Uterus (tissue), 2 donors: ENCODE results near the gene MFSD12.

ENCODE experiments used
- CTCF ChIP-seq, 4 experiments: fragments of 200-600 bp in 2 of 4; fragments of 450-650 bp in 2 of 4; sonication (generic) in 2 of 4; IDR thresholded peaks; one replicate each; pipeline ENCODE4 v1.5.1; 2016 to 2019; ENCODE audit warnings: antibody characterized with exemption in 4 of 4, mild to moderate bottlenecking in 2 of 4, moderate library complexity in 1 of 4
- POLR2A ChIP-seq, 2 donors: fragments of 450-650 bp; IDR thresholded peaks; one replicate each; pipeline ENCODE4 v1.6.1; 2016; ENCODE audit warnings: antibody characterized with exemption in 2 of 2, mild to moderate bottlenecking in 1 of 2, moderate library complexity in 1 of 2

- TF ChIP-seq POLR2A (IDR thresholded peaks at IDR 0.05) = no peak
- TF ChIP-seq CTCF (IDR thresholded peaks at IDR 0.05) = no peak
Observed at GRCh38 chr19:3605361-3605760, 48.0 kb upstream of the MFSD12 start.
